NCI-H2029 (cell line): ENCODE measurements around the gene RECQL5.
"Not testable (repeated sequence)": the region's sequence is repeated elsewhere in the genome, so short reads cannot be mapped to it uniquely, and the experiment has no call there.

Source experiments
- DNase-seq: peaks from one replicate; lab custom pipeline; 2025; lab: John Stamatoyannopoulos, UW

RECQL5 gene

GRCh38 chr17:75591722-75592302 is 75.1 kb downstream of the RECQL5 start:
- DNase-seq = no peak

- no peak for DNase-seq
Observed at GRCh38 chr17:75590849-75591721, 75.9 kb downstream of the RECQL5 start.

- DNase-seq = no peak
Observed at GRCh38 chr17:75590314-75590761, 76.6 kb downstream of the RECQL5 start.

- peak; percentile 3 for DNase-seq
Observed at GRCh38 chr17:75589919-75590303, 77.0 kb downstream of the RECQL5 start.

GRCh38 chr17:75589012-75589918 is 77.7 kb downstream of the RECQL5 start:
- DNase-seq = peak; percentile 78

- DNase-seq = peak; percentile 50
Observed at GRCh38 chr17:75588596-75589011, 78.3 kb downstream of the RECQL5 start.

- DNase-seq = no peak
Observed at GRCh38 chr17:75587675-75588595, 79.0 kb downstream of the RECQL5 start, which contains the start of gene MYO15B. TSS of gene MYO15B (plus strand) at chr17:75587800. CDS start at chr17:75588058, 258 bp downstream.

- no peak for DNase-seq
Observed at GRCh38 chr17:75584849-75585175, 82.1 kb downstream of the RECQL5 start.

- not testable (repeated sequence) for DNase-seq
Observed at GRCh38 chr17:75583197-75583596, 83.8 kb downstream of the RECQL5 start.

GRCh38 chr17:75581121-75581725 is 85.7 kb downstream of the RECQL5 start:
- DNase-seq = not testable (repeated sequence)
